MM.1S (cell line): Measurements from ENCODE around the gene C2CD4C.

Experiments used
- EZH2 ChIP-seq: fragments of 300-600 bp; sonication (generic); optimal IDR thresholded peaks from 2 replicates; pipeline ENCODE3; 2017; ENCODE audit warnings: low read depth, mild to moderate bottlenecking, antibody characterized with exemption, low read length, mixed read lengths
- TF ChIP-seq, protein P1 (sequence below): fragments of 300-600 bp; sonication (generic); IDR thresholded peaks from 2 replicates; pipeline ENCODE4 v1.5.1; 2016; ENCODE audit warnings: antibody characterized with exemption, low read length, mixed read lengths

DNA sequence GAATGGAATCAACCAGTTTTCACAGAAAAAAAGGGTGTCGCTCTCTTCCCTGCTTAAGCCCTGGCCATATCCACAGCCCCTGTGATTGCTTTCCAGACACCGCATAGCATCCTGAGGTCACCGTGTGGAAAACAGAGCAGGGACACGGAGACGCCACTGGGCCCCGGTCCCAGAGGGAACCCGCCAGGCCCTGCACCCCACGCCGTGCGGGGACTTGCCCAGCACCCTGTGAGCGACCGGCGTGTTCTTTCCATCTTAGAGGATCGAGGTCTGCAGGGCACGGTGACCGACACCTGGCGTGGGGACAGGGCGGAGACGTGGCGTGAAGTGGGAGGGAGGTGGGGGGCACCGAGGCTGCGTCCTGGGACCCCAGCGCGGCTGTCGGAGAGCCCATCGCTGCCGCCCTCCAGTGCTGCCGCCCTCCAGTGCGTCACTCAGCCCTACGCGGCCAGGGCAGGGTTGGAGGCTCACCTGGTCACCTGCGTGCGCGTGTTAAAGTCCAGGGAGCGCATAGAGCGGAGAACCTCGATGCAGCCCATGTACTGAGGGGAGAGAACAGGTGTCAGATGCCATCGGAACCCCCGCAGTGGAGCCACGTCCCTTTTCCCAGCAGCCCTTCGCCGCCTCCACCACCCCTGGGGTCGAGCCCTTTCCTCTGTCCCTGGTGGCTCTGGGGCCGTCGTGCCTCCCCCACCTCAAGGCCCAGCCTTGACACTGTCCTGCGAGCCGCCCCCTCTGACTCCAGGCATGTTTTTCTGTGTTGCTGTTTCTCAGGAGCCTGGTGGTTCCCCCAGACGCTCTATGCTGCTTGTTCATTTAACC lies 31.7 kb upstream of the C2CD4C start:
- TF ChIP-seq, protein P1, sequence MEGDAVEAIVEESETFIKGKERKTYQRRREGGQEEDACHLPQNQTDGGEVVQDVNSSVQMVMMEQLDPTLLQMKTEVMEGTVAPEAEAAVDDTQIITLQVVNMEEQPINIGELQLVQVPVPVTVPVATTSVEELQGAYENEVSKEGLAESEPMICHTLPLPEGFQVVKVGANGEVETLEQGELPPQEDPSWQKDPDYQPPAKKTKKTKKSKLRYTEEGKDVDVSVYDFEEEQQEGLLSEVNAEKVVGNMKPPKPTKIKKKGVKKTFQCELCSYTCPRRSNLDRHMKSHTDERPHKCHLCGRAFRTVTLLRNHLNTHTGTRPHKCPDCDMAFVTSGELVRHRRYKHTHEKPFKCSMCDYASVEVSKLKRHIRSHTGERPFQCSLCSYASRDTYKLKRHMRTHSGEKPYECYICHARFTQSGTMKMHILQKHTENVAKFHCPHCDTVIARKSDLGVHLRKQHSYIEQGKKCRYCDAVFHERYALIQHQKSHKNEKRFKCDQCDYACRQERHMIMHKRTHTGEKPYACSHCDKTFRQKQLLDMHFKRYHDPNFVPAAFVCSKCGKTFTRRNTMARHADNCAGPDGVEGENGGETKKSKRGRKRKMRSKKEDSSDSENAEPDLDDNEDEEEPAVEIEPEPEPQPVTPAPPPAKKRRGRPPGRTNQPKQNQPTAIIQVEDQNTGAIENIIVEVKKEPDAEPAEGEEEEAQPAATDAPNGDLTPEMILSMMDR = no peak
- TF ChIP-seq EZH2 = no peak
